Upper lobe of left lung (tissue), 6 donors: ENCODE data around the gene SMPD3. TPM values are rescaled to one million over a fixed set of nuclear protein-coding genes. Genes with fewer than 3 reads are reported as not detected.

Experiments used
- ATAC-seq, 2 donors: fragments of 200-7000 bp; cut with Tn5 transposase; one replicate each; pipeline ENCODE4 v1.9.1; 2022; ENCODE audit warnings: mild to moderate bottlenecking in 2 of 2, moderate library complexity in 2 of 2; ENCODE audit not compliant: low FRiP score in 2 of 2
- DNase-seq, 2 donors: peaks; one replicate each; pipeline ENCODE4 v3.0.0-alpha.2; 2019 to 2020
- H3K27ac ChIP-seq, 4 donors: fragments of 200-600 bp; sonication (generic); one replicate each; pipeline ENCODE4 v1.5.1; 2016 to 2019
- H3K27me3 ChIP-seq, 4 donors: fragments of 200-600 bp; sonication (generic); one replicate each; pipeline ENCODE4 v1.5.1; 2017 to 2019
- H3K36me3 ChIP-seq, 4 donors: fragments of 200-600 bp; sonication (generic); one replicate each; pipeline ENCODE4 v1.5.1; 2016 to 2019
- H3K4me1 ChIP-seq, 4 donors: fragments of 200-600 bp; sonication (generic); one replicate each; pipeline ENCODE4 v1.5.1; 2018 to 2019
- H3K4me3 ChIP-seq, 4 donors: fragments of 200-600 bp; sonication (generic); one replicate each; pipeline ENCODE4 v1.5.1; 2017 to 2019; ENCODE audit warnings: mild to moderate bottlenecking in 2 of 4, moderate library complexity in 1 of 4
- H3K9me3 ChIP-seq, 4 donors: fragments of 200-600 bp; sonication (generic); one replicate each; pipeline ENCODE4 v1.5.1; 2018 to 2019
- CTCF ChIP-seq, 6 experiments: fragments of 450-650 bp in 4 of 6; fragments of 200-600 bp in 2 of 6; sonication (generic) in 2 of 6; IDR thresholded peaks; one replicate each; pipeline ENCODE4 v1.5.1; 2016 to 2019; ENCODE audit warnings: antibody characterized with exemption in 6 of 6
- EP300 ChIP-seq, 4 donors: sonication (generic); formaldehyde crosslinking; IDR thresholded peaks; one replicate each; pipeline ENCODE4 v1.5.1; 2017; ENCODE audit warnings: antibody characterized with exemption in 4 of 4, control low read depth in 2 of 4
- POLR2A ChIP-seq, 4 donors: fragments of 450-650 bp; IDR thresholded peaks; one replicate each; pipeline ENCODE4 v1.5.1; 2016 to 2017; ENCODE audit warnings: antibody characterized with exemption in 4 of 4, mild to moderate bottlenecking in 2 of 4
- POLR2AphosphoS5 ChIP-seq, 2 donors: sonication (generic); formaldehyde crosslinking; IDR thresholded peaks; one replicate each; pipeline ENCODE4 v1.5.1; 2017; ENCODE audit warnings: antibody characterized with exemption in 2 of 2
- WGBS, 2 donors: methylation state at CpG; one replicate each; pipeline ENCODE4 v1.1.5; 2017 to 2018; 5-methylcytosine and 5-hydroxymethylcytosine counted together
- total RNA-seq, 6 donors: library from RNA; depleted of rRNA in 4 of 6; stranded (reverse); fragments of >200 nt in 4 of 6; gene quantifications; one replicate each; pipeline versions ENCODE4 v1.1.0 to v1.2.1, GENCODE V29; 2016 to 2021
- donor health status: DM: no; HTN: no; CAD: no; lungs with moderate emphysema.
- donor health status: DM: no; HTN: yes; CAD: no; lungs with severe emphysema.

SMPD3 gene
- total RNA-seq, 6 donors from 2014 or later = 1.2 to 10.7 (median 3.2) TPM

- Histone ChIP-seq H3K27ac (no peak overlapping the region), H3K27me3 (no peaks in the 10 kb centered on the region), H3K36me3 (no peaks in the 10 kb centered on the region), H3K9me3 (no peaks in the 10 kb centered on the region), H3K4me1 (peaks cover 0 to 11% (median 3%) of the 10 kb centered on the region in 4 donors), H3K4me3 (no peak overlapping the region)
- WGBS, 2 donors = 94 to 95% methylated on average over 3 of the region's 3 CpGs
- TF ChIP-seq POLR2AphosphoS5 (IDR thresholded peaks at IDR 0.05) (no peak), POLR2A (IDR thresholded peaks at IDR 0.05) (no peak), CTCF (IDR thresholded peaks at IDR 0.05) (no peak), EP300 (IDR thresholded peaks at IDR 0.05) (no peak)
- DNase-seq = no peak
- no peak for ATAC-seq
Measured at GRCh38 chr16:68372381-68372720, 76.0 kb downstream of the SMPD3 start.

- H3K27me3 ChIP-seq = no peaks in the 10 kb centered on the region
- DNase-seq (peak in 1 of 2 donors; percentile 76), ATAC-seq (no peak)
- no peaks in the 10 kb centered on the region for H3K9me3 ChIP-seq
- TF ChIP-seq EP300 (IDR thresholded peaks at IDR 0.05) (no peak), POLR2AphosphoS5 (IDR thresholded peaks at IDR 0.05) (no peak), CTCF (IDR thresholded peaks at IDR 0.05) (no peak), POLR2A (IDR thresholded peaks at IDR 0.05) (no peak)
- H3K36me3 ChIP-seq = no peaks in the 10 kb centered on the region
- H3K4me3 ChIP-seq = no peak overlapping the region
- no peak overlapping the region for H3K27ac ChIP-seq
- WGBS, 2 donors = 95 to 97% methylated on average over 26 to 40 of the region's 40 CpGs
- peaks cover 0 to 11% (median 3%) of the 10 kb centered on the region in 4 donors for H3K4me1 ChIP-seq
Measured at GRCh38 chr16:68371706-68372380, 76.5 kb downstream of the SMPD3 start.

GRCh38 chr16:68371276-68371651 lies 77.0 kb downstream of the SMPD3 start:
- Histone ChIP-seq H3K9me3 (no peaks in the 10 kb centered on the region), H3K4me3 (no peak overlapping the region), H3K36me3 (no peaks in the 10 kb centered on the region), H3K4me1 (peaks cover 0 to 11% (median 3%) of the 10 kb centered on the region in 4 donors), H3K27me3 (no peaks in the 10 kb centered on the region), H3K27ac (no peak overlapping the region)
- 95 to 97% methylated on average over 15 to 24 of the region's 27 CpGs for WGBS, 2 donors
- DNase-seq (peak in 1 of 2 donors; percentile 82), ATAC-seq (no peak)
- TF ChIP-seq EP300 (IDR thresholded peaks at IDR 0.05) (no peak), POLR2AphosphoS5 (IDR thresholded peaks at IDR 0.05) (no peak), CTCF (IDR thresholded peaks at IDR 0.05) (no peak), POLR2A (IDR thresholded peaks at IDR 0.05) (no peak)

- no peaks in the 10 kb centered on the region for H3K9me3 ChIP-seq
- H3K4me1 ChIP-seq = peaks cover 0 to 11% (median 3%) of the 10 kb centered on the region in 4 donors
- no peak for DNase-seq
- ATAC-seq = no peak
- 69 to 81% methylated on average over 23 to 32 of the region's 32 CpGs for WGBS, 2 donors
- H3K27ac ChIP-seq = no peak overlapping the region
- TF ChIP-seq POLR2A (IDR thresholded peaks at IDR 0.05) (no peak), EP300 (IDR thresholded peaks at IDR 0.05) (no peak), CTCF (IDR thresholded peaks at IDR 0.05) (no peak), POLR2AphosphoS5 (IDR thresholded peaks at IDR 0.05) (no peak)
- no peaks in the 10 kb centered on the region for H3K36me3 ChIP-seq
- no peak overlapping the region for H3K4me3 ChIP-seq
- no peaks in the 10 kb centered on the region for H3K27me3 ChIP-seq
Measured at GRCh38 chr16:68370581-68371275, 77.6 kb downstream of the SMPD3 start.
